Measurements from ENCODE around the gene RSRP1.
"Not testable (repeated sequence)": the region's sequence is repeated elsewhere in the genome, so short reads cannot be mapped to it uniquely, and the experiment has no call there.

RSRP1 gene

GRCh38 chr1:25247024-25247828, at the start of gene RSRP1:
Gene RSRP1 (minus strand): TSS chr1:25247454. CDS start chr1:25246963, 491 bp downstream.
- FAIRE-seq, result peak; percentile 33

GRCh38 chr1:25296501-25296900, 49.2 kb upstream of the RSRP1 start:
- FAIRE-seq, result not testable (repeated sequence)

- FAIRE-seq, result not testable (repeated sequence)
These were observed 47.9 kb upstream of the RSRP1 start for GRCh38 chr1:25294889-25295826.

- not testable (repeated sequence) for FAIRE-seq
These were observed 46.2 kb upstream of the RSRP1 start for GRCh38 chr1:25293426-25293825.

GRCh38 chr1:25290043-25290442, 42.8 kb upstream of the RSRP1 start:
- FAIRE-seq, result not testable (repeated sequence)

- FAIRE-seq, result not testable (repeated sequence)
These were observed 41.4 kb upstream of the RSRP1 start for GRCh38 chr1:25288573-25289101.

GRCh38 chr1:25287164-25287563, 39.9 kb upstream of the RSRP1 start:
- not testable (repeated sequence) for FAIRE-seq

GRCh38 chr1:25285862-25286261, 38.6 kb upstream of the RSRP1 start:
- not testable (repeated sequence) for FAIRE-seq

GRCh38 chr1:25279693-25280111, 32.4 kb upstream of the RSRP1 start:
- not testable (repeated sequence) for FAIRE-seq

GRCh38 chr1:25278790-25279189, 31.5 kb upstream of the RSRP1 start:
- not testable (repeated sequence) for FAIRE-seq

GRCh38 chr1:25278358-25278757, 31.1 kb upstream of the RSRP1 start:
- FAIRE-seq, result not testable (repeated sequence)

- FAIRE-seq, result not testable (repeated sequence)
These were observed 30.0 kb upstream of the RSRP1 start for GRCh38 chr1:25277295-25277694.

GRCh38 chr1:25275648-25276047, 28.4 kb upstream of the RSRP1 start:
- FAIRE-seq, result not testable (repeated sequence)

GRCh38 chr1:25272238-25272637, 25.0 kb upstream of the RSRP1 start, which contains the start of gene RHD:
Gene RHD (plus strand): TSS chr1:25272509. CDS start chr1:25272548, 39 bp downstream.
- not testable (repeated sequence) for FAIRE-seq

- FAIRE-seq, result not testable (repeated sequence)
These were observed 21.0 kb upstream of the RSRP1 start for GRCh38 chr1:25268143-25268760.

GRCh38 chr1:25267288-25268142, 20.3 kb upstream of the RSRP1 start:
- FAIRE-seq, result not testable (repeated sequence)

GRCh38 chr1:25266554-25267287, 19.5 kb upstream of the RSRP1 start:
- not testable (repeated sequence) for FAIRE-seq

- FAIRE-seq, result not testable (repeated sequence)
These were observed 13.1 kb upstream of the RSRP1 start for GRCh38 chr1:25260336-25260735.

- FAIRE-seq, result not testable (repeated sequence)
These were observed 12.6 kb upstream of the RSRP1 start for GRCh38 chr1:25259813-25260212.

GRCh38 chr1:25257196-25257595, 9.9 kb upstream of the RSRP1 start:
- FAIRE-seq, result no peak

- no peak for FAIRE-seq
These were observed 9.3 kb upstream of the RSRP1 start for GRCh38 chr1:25256578-25256965.
